A204.1 (cell line): Measurements from ENCODE around the gene VASP.

Source experiments
- FAIRE-seq: peaks from 2 replicates; lab custom pipeline; 2012; peaks lifted over from hg19 to GRCh38; lab: Jason Lieb, UNC

The VASP gene

DNA sequence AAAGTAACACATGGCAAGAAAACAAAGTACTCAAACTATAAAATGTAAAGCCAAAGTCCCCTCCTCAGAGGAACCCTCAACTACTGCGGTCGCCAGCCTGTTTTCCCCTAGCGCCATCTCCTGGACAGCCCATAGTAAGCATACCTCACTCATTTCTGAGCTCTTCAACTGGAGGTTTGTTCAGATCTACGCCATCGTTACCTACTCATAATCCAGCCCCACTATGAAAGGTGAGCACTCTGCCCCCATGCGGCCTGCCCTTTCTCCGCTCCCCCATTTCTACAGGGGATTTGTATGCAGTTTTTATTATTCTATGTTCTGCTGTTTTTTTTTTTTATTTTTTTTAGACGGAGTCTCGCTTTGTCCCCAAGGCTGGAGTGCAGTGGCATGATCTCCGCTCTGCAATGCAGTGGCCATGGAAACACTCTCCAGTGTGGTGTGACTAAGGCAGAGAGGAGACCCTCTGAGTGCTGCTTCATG is 51.2 kb downstream of the VASP start:
- FAIRE-seq, result peak; percentile 89

DNA sequence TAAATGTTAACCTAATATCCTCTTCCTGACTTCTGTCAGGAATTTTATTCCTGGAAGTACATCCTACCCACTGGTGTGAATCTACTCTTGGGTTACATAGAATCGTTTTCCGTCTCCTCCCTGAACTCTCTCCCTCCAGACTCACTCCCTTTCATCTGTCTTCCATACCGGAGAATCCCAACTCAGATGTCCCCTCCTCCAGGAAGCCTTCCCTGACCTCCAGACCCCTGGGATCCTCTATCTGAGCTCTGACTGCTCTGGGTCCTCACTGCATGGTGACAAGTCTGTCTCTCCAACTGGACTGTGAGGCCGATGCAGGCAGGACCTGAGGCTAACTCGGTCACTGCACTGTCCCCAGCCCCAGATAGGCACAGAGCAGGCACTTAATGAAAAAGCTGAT is 52.8 kb downstream of the VASP start:
- no peak for FAIRE-seq

DNA sequence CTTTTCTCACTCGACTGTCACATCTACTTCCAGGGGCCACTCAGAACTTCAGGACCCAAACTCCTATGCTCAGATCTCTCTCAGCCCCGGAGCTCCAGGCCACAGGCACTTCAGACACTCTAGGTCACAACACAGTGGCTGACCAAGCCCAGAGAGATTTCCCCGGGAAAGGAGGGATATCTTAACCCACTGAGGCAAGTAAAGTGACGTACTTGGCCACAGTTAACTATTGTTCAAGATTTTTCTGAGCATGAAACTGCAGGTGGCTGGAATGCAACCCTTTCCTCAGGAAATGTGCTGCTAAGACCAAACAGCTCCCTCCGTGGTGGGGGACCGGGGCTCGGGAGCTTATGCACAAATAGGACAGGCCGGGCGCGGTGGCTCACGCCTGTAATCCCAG is 53.4 kb downstream of the VASP start:
- FAIRE-seq, result no peak

DNA sequence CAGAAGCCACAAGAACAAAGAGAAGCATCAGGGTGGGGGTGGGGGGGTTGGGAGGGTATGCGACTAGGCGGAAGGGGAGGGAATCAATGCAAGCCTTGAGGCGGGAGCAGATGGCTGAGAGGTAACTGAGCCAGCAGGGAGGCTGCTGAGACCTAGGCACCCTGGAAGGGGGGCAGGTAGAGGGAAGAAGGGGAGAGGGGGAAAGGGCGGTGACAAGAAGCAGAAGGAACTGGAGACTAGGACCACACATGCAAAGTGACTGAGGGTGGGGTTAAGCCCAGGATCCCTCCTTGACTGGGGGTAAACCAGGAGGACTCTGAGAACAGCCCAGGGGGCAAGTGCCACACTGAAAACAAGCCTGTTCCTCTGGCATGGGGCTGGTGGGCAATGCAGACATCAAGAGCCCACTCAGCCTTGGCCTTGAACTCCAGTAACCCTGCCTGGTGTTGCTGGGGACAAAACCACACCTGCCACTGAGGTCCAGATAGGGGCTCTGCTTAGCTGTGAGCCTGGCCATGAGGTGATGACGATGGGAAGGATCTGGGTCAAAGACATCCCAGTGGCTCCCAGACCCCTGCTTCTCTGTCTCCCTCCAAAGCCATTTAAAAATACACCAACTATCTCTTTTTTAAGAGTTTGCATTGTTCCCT is 57.0 kb downstream of the VASP start:
- FAIRE-seq, result no peak

DNA sequence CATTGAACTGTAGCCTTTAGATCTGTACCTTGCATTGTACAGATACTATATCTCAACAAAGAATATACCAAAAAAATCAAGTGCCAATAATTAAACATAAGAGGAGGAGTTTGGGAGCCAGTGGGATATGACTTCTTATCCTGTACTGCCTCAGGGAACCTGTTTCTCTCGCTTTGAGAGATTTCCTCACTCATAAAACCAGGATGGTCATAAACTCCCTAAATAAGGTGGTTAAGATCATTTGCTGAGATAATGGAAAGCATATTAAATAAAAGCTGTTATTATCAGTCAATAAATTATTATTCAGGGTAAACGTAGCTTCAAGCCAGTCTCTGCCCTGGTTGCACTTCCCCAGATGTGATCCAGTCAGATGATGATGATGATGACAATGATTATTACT is 60.3 kb downstream of the VASP start:
- no peak for FAIRE-seq

DNA sequence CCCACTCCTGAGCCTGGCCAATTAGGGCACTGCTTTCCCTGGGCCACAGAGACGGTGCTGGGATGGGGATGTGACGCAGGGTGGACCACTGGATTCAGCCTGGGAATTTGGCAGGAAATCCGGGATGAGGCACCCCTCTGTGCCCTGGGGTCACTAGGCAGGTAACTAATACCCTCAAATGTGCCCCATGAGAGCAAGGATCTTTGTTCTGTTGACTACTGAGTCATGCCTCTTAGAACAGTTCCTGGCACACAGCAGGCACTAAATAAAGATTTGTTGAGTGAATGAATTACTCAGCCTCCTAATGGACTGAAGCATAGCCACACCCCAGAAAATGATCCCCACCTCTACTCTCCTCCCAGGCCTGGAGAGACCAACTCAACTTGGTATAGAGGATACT is 61.5 kb downstream of the VASP start:
- FAIRE-seq, result peak; percentile 74

DNA sequence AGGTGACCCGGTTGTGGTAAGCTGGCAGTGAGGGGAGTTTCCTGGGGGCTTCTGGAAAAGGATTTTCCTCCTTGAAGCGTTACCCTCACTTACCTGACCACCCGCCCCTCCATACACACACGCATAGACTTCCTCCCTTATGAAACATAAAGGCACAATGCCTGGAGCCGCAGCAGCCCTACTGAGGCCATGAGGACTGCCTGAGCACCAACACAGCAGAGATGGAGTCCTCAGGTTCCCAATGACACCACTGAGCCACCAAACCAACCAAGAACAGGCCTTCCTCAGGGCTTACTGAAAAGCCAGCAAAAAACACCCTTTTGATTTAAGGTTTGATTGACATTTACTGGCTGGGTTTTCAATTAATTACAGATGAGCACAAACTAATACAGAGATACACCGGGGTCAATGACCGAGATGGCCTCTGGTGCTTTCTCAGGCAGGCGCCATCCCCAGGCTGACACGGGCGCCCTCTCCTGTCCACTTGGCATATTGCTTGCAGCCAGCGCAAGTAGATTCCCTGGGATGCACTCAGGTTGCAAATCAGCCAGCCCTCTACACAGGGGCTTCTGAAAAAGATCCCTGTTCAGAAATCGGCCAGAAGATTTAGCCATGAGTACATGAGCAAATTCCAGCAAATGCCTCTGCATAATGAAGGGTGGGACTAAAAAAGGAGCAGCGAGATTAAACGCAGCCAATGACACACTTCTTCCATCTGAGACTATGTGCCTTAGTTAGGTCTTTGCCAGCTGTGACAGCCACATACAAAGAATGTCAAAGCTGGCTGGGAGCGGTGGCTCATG is 62.5 kb downstream of the VASP start:
- peak; percentile 66 for FAIRE-seq

DNA sequence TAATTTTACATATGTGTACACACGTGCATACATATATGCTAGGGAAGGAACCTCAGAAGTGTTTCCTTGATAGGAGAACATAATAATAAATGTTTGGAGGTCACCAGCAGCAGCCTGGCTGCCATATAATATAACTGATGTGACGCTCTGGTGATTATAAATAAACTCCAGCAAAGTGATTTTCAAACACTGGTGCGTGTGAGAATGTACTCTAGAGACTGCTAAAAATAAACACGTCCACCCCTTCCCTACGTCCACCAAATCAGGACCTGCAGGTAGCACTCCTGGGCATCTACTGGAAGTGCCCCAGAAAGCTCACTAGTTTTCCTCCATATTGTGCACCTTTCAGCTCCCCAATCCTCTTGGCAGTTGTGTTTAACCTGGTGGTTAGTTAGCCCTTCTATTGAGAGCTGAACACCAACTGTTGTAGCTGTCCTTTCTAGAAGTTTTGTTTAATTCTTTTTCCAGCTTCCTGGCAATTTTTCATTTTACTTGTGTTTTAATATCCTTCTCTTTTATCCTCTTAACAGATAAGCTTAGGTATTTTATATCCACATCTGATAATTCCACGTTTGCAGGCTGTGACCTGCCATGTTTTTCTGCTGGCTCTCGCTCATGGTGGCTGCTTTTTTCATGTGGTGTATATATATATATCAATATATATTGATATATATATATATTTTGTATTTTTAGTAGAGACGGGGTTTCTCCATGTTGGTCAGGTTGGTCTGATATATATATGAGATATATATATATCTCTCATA is 64.4 kb downstream of the VASP start:
- FAIRE-seq, result no peak

DNA sequence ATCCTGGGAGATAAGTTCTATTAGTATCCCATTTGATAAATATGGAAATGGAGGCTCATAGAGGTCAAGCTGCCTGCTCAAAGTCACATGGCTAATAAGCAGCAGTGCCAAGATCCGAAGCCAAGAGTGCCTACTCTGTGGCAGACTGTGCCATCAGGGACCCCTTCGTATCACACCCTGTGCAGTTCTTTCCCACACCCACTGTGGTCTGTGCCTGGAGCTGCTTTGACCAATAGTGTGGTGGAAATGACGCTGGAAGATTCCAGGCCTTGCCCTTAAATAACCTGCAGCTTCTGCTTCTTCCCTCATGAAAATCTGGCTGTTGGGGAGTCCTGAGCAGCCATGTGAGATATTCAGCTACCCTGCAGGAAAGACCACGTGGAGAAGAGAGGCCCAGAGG is 67.2 kb downstream of the VASP start:
- no peak for FAIRE-seq

DNA sequence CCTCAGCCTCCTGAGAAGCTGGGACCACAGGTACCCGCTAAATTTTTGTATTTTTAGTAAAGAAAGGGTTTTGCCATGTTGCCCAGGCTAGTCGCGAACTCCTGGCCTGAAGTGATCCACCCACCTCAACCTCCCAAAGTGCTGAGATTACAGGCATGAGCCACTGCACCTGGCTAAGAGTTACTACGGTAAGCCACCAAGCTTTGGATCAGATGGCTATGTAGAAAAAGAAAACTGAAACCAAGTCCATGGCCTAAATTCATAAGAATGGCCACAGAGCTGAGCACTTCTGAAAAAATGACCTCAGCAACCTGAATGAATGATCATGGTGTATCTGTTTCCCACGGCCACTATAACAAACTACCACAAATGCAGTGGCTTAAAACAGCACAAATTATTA is 67.9 kb downstream of the VASP start:
- no peak for FAIRE-seq
